Mammary epithelial cell (primary cell): ENCODE measurements around the gene FBXO44.

Experiments
- CTCF ChIP-seq, 2 donors: IDR thresholded peaks in 1 of 2; conservative IDR thresholded peaks in 1 of 2; 2 replicates each; pipeline ENCODE4 v1.5.1; 2011 to 2012; ENCODE audit warnings: inconsistent platforms in 2 of 2, low read length in 2 of 2, mild to moderate bottlenecking in 2 of 2, control low read depth in 1 of 2, low read depth in 1 of 2; ENCODE audit not compliant: insufficient read depth in 1 of 2; ENCODE audit errors: extremely low read depth in 1 of 2
- EZH2 ChIP-seq: IDR thresholded peaks from 2 replicates; pipeline ENCODE4 v1.6.1; 2012; ENCODE audit warnings: low read length, inconsistent platforms, borderline replicate concordance

- no peak for TF ChIP-seq CTCF (conservative IDR thresholded peaks at IDR 0.05 in 1 of 2, IDR thresholded peaks at IDR 0.05 in 1 of 2; ENCODE audit: extremely low read depth in 1 of 2, insufficient read depth in 1 of 2, low read depth in 1 of 2, low read length in 2 of 2)
- no peak for TF ChIP-seq EZH2
Measured at GRCh38 chr1:11653861-11654136, 878 bp upstream of the FBXO44 start.
